Stomach (tissue), 9 donors: Measurements from ENCODE around the gene RAI2. TPM values are rescaled to one million over a fixed set of nuclear protein-coding genes. Genes with fewer than 3 reads are reported as not detected.

Experiments used
- DNase-seq, 2 donors: peaks; one replicate each; pipeline versions ENCODE4 v3.0.0 to v3.0.0-alpha.2; 2013 to 2019
- H3K27ac ChIP-seq, 5 donors: fragments of 200-600 bp in 4 of 5; sonication (generic) in 4 of 5; one replicate each; pipeline ENCODE4 v1.5.1; 2013 to 2019; ENCODE audit warnings: mild to moderate bottlenecking in 1 of 5, moderate library complexity in 1 of 5
- H3K27me3 ChIP-seq, 3 donors: fragments of 200-600 bp; sonication (generic); one replicate each; pipeline ENCODE4 v1.5.1; 2017 to 2019; ENCODE audit warnings: mixed run types in 1 of 3
- H3K36me3 ChIP-seq, 4 donors: fragments of 200-600 bp; sonication (generic); 1 replicate in 3 of 4; 2 replicates in 1 of 4; pipeline ENCODE4 v1.5.1; 2016 to 2019
- H3K4me1 ChIP-seq, 4 donors: fragments of 200-600 bp; sonication (generic); one replicate each; pipeline ENCODE4 v1.5.1; 2016 to 2019
- H3K4me3 ChIP-seq, 4 donors: fragments of 200-600 bp; sonication (generic) in 3 of 4; one replicate each; pipeline ENCODE4 v1.5.1; 2016 to 2019; ENCODE audit warnings: mild to moderate bottlenecking in 1 of 4
- H3K9me3 ChIP-seq, 4 donors: fragments of 200-600 bp; sonication (generic); one replicate each; pipeline ENCODE4 v1.5.1; 2016 to 2019
- CTCF ChIP-seq, 7 experiments: fragments of 450-650 bp in 4 of 7; fragments of 200-600 bp in 3 of 7; sonication (generic) in 3 of 7; IDR thresholded peaks; one replicate each; pipeline ENCODE4 v1.5.1; 2016 to 2019; ENCODE audit warnings: antibody characterized with exemption in 7 of 7, control low read depth in 2 of 7, mild to moderate bottlenecking in 1 of 7
- EP300 ChIP-seq: sonication (generic); formaldehyde crosslinking; IDR thresholded peaks from one replicate; pipeline ENCODE4 v1.6.1; 2017; ENCODE audit warnings: antibody characterized with exemption
- POLR2A ChIP-seq, 4 donors: fragments of 450-650 bp; IDR thresholded peaks; one replicate each; pipeline ENCODE4 v1.6.1; 2016; ENCODE audit warnings: antibody characterized with exemption in 4 of 4, control low read depth in 2 of 4, mild to moderate bottlenecking in 1 of 4, moderate library complexity in 1 of 4
- POLR2AphosphoS5 ChIP-seq, 3 donors: sonication (generic); formaldehyde crosslinking; IDR thresholded peaks; one replicate each; pipeline ENCODE4 v1.6.1; 2016; ENCODE audit warnings: antibody characterized with exemption in 3 of 3
- WGBS, 5 donors: extraction: QIAGEN DNeasy Blood & Tissue Kit in 3 of 5; methylation state at CpG; one replicate each; pipeline versions ENCODE4 v1.1.5 to v1.1.7; 2013 to 2018; 5-methylcytosine and 5-hydroxymethylcytosine counted together
- intact Hi-C: fragments of 100-400 bp; cut with DNase I; formaldehyde crosslinking; loops from one replicate; pipeline ENCODE4 v1.15.1; 2023; ENCODE audit warnings: low total_unique reads
- polyA plus RNA-seq, 3 donors: library from polyadenylated mRNA; stranded (reverse); fragments of 200-250 nt; gene quantifications; one replicate each; pipeline ENCODE4 v1.2.3, GENCODE V29; 2013
- total RNA-seq, 5 donors: library from RNA; depleted of rRNA; stranded (reverse); fragments of >200 nt; gene quantifications; one replicate each; pipeline versions ENCODE4 v1.1.0 to v1.2.3, GENCODE V29; 2014 to 2016
- donor health status: healthy with polysubstance abuse.
- donor health status: Bipolar disorder and iron deficiency.
- donor health status: healthy.

Gene RAI2
- total and polyA plus RNA-seq, 8 donors = 2.2 to 34.5 (median 10.8) TPM

DNA sequence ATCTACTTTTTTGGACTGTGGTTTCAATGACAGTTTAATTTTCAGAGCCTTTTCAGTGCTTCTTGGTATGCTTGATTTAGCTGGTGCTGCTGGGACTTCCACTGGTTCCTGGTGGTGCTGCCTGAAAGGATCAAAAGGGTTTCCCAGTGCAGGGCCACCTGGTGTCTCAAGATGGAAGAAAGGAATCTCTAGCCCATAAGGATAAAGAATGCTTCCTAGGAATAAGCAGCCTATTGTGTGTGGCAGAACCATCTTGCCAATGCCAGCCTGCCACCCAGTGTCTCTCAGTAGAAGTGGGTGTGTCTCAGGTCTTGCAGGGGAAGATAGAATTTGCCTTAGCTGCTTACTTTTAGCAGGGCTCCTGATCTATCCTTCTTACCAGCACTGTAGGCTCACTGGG, 15.0 kb upstream of the RAI2 start:
- Histone ChIP-seq H3K9me3 (peaks cover 0 to 4% (median 2%) of the 10 kb centered on the region in 4 donors), H3K27ac (no peak overlapping the region), H3K27me3 (no peaks in the 10 kb centered on the region), H3K36me3 (no peaks in the 10 kb centered on the region), H3K4me3 (no peak overlapping the region), H3K4me1 (no peaks in the 10 kb centered on the region)
- intact Hi-C loops = no loop called here
- no peak for DNase-seq
- TF ChIP-seq CTCF (IDR thresholded peaks at IDR 0.05) (no peak), EP300 (no peak), POLR2A (IDR thresholded peaks at IDR 0.05) (no peak), POLR2AphosphoS5 (IDR thresholded peaks at IDR 0.05) (no peak)

GRCh38 chrX:17869580-17869979, 8.5 kb upstream of the RAI2 start:
- H3K4me3 ChIP-seq = no peak overlapping the region
- no peak overlapping the region for H3K27ac ChIP-seq
- no peak for DNase-seq
- H3K36me3 ChIP-seq = no peaks in the 10 kb centered on the region
- TF ChIP-seq EP300 = no peak
- no peak for TF ChIP-seq CTCF (IDR thresholded peaks at IDR 0.05)
- no peak for TF ChIP-seq POLR2AphosphoS5 (IDR thresholded peaks at IDR 0.05)
- TF ChIP-seq POLR2A (IDR thresholded peaks at IDR 0.05) = no peak
- intact Hi-C loops = no loop called here
- H3K4me1 ChIP-seq = no peaks in the 10 kb centered on the region
- H3K27me3 ChIP-seq = no peaks in the 10 kb centered on the region
- no peaks in the 10 kb centered on the region for H3K9me3 ChIP-seq
- 70 to 86% (median 77%) methylated on average over 2 of the region's 2 CpGs for WGBS, 5 donors

- 5 to 45% (median 13%) methylated on average over 4 to 15 of the region's 15 CpGs for WGBS, 5 donors
- Histone ChIP-seq H3K36me3 (no peaks in the 10 kb centered on the region), H3K4me3 (peak overlapping the region; percentile 53 to 67 (median 57)), H3K27me3 (peaks cover 0 to 12% (median 11%) of the 10 kb centered on the region in 3 donors), H3K27ac (peak overlapping the region in 4 of 5 donors; percentile 55 to 82 (median 72)), H3K9me3 (no peaks in the 10 kb centered on the region), H3K4me1 (no peaks in the 10 kb centered on the region)
- TF ChIP-seq POLR2AphosphoS5 (IDR thresholded peaks at IDR 0.05) (no peak), CTCF (IDR thresholded peaks at IDR 0.05) (no peak), EP300 (no peak), POLR2A (IDR thresholded peaks at IDR 0.05) (no peak)
- intact Hi-C loops = no loop called here
- no peak for DNase-seq
Measured at GRCh38 chrX:17861489-17862011, 452 bp upstream of the RAI2 start.

GRCh38 chrX:17860179-17860780, 818 bp downstream of the RAI2 start:
- DNase-seq = peak in 1 of 2 donors; percentile 50
- Histone ChIP-seq H3K36me3 (no peaks in the 10 kb centered on the region), H3K4me1 (no peaks in the 10 kb centered on the region), H3K27ac (peak overlapping the region; percentile 71 to 82 (median 81)), H3K9me3 (no peaks in the 10 kb centered on the region), H3K4me3 (peak overlapping the region; percentile 56 to 67 (median 60)), H3K27me3 (peaks cover 0 to 12% (median 11%) of the 10 kb centered on the region in 3 donors)
- WGBS, 5 donors = 1 to 42% (median 14%) methylated on average over 16 to 53 of the region's 53 CpGs
- intact Hi-C loops = no loop called here
- TF ChIP-seq CTCF (IDR thresholded peaks at IDR 0.05) = no peak
- no peak for TF ChIP-seq EP300
- TF ChIP-seq POLR2AphosphoS5 (IDR thresholded peaks at IDR 0.05) = no peak
- TF ChIP-seq POLR2A (IDR thresholded peaks at IDR 0.05) = no peak
